Measurements from ENCODE around the gene HSP90AB1. TPM values are rescaled to one million over a fixed set of nuclear protein-coding genes. Genes with fewer than 3 reads are reported as not detected.
A peak's percentile ranks its signal among the peaks of the same experiment; 100 is the strongest.

Gene HSP90AB1
- total and polyA plus RNA-seq, 12 donors = 235 to 1,053 (median 904) TPM

GRCh38 chr6:44268095-44268628 is 21.3 kb downstream of the HSP90AB1 start:
- Histone ChIP-seq H3K36me3 (no peaks in the 10 kb centered on the region), H3K9me3 (no peaks in the 10 kb centered on the region), H3K27ac (no peak overlapping the region), H3K27me3 (peaks cover 10 to 54% (median 42%) of the 10 kb centered on the region in 7 donors), H3K4me3 (no peak overlapping the region), H3K4me1 (peaks cover 10 to 25% (median 18%) of the 10 kb centered on the region in 9 donors)
- intact Hi-C loops (cut with DNase I) = loop anchor here (2.0 to 10.0 kb wide), 6 partner anchors 34 to 171 kb away; partner anchors contain the start of gene AARS2 (in 1 of the 10)
- TF ChIP-seq CTCF (IDR thresholded peaks at IDR 0.05) = peak; percentile 82 to 97 (median 91)
- 23 to 25% methylated on average over 5 of the region's 5 CpGs for WGBS, 2 donors
- DNase-seq (no peak), ATAC-seq (peak in 1 of 8 donors; percentile 10)

GRCh38 chr6:44269178-44269920 is 22.4 kb downstream of the HSP90AB1 start:
- H3K4me3 ChIP-seq = no peak overlapping the region
- DNase-seq (no peak), ATAC-seq (no peak)
- no peaks in the 10 kb centered on the region for H3K36me3 ChIP-seq
- H3K4me1 ChIP-seq = peaks cover 3 to 13% (median 7%) of the 10 kb centered on the region in 9 donors
- intact Hi-C loops (cut with DNase I) = loop anchor here (2.0 to 10.0 kb wide), 6 partner anchors 33 to 172 kb away; partner anchors contain the start of gene AARS2 (in 1 of the 10)
- no peaks in the 10 kb centered on the region for H3K9me3 ChIP-seq
- 67 to 91% methylated on average over 1 of the region's 1 CpG for WGBS, 2 donors
- peaks cover 10 to 66% (median 53%) of the 10 kb centered on the region in 7 donors for H3K27me3 ChIP-seq
- no peak for TF ChIP-seq CTCF (IDR thresholded peaks at IDR 0.05)
- H3K27ac ChIP-seq = no peak overlapping the region

- Histone ChIP-seq H3K27ac (no peak within 1 kb of the TSS), H3K4me3 (peak within 1 kb of the TSS in 9 of 10 donors; percentile 22 to 42 (median 31)), H3K36me3 (no peaks in the 10 kb centered on the region), H3K4me1 (peaks cover 0 to 7% (median 0%) of the 10 kb centered on the region in 9 donors), H3K27me3 (peaks cover 11 to 73% (median 59%) of the 10 kb centered on the region in 7 donors), H3K9me3 (no peaks in the 10 kb centered on the region)
- ATAC-seq (no peak), DNase-seq (no peak)
- intact Hi-C loops (cut with DNase I) = loop anchor here (2.0 to 10.0 kb wide), 6 partner anchors 32 to 173 kb away; partner anchors contain the start of gene AARS2 (in 1 of the 10)
- 10 to 37% methylated on average over 10 to 29 of the region's 29 CpGs for WGBS, 2 donors
- TF ChIP-seq CTCF (IDR thresholded peaks at IDR 0.05) = no peak
Measured at GRCh38 chr6:44269921-44270525, 23.1 kb downstream of the HSP90AB1 start, which contains the start of gene TMEM151B. TMEM151B (plus strand) TSS chr6:44270450; CDS start chr6:44270743, 293 bp downstream.
